Measurements from ENCODE around the gene ZNF600.
A peak's percentile ranks its signal among the peaks of the same experiment; 100 is the strongest.
"Not testable (repeated sequence)": the region's sequence is repeated elsewhere in the genome, so short reads cannot be mapped to it uniquely, and the experiment has no call there.

ZNF600 gene

DNA sequence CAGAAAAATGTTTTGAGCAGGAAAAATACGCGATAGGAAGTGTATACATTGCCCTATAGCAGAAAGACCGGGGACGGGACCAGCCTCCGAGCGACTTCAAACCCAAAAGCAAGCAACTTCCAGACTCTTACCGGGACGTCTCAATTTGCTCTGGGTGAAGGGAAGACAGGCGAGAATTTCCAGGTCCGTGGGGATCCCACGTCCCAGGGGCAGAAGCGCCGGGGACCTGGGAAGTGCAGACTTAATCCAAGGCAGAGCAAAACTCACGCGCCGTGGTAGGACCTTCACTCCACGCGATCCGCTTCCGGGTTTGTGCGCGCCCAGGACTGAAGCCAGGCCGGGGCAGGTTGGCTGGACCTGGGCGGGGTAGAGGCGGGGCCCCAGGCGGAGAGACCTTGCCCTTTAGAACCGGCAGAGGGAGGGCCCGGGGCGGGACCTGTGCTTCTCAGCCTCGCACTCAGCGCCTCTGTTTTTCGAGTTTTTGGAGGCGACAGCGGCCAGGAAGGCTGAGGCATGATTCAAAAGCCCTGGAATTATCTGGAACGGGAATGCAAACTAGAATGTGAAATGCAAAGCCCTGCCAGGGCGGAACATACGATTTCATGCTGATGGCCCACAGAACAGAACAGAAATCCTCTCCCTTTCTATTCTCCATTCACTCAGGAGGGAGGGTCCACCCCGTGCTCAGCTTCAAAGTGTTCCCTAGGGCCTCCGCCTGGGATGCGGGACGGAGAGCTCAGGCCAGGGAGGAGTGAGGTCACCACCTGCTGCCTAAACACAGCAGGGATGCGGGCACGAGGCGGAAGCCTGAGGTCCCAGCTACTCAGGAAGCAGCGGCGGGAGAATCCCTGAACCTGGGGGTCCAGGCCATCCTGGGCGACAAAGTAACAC is at the start of gene ZNF600:
TSS of gene ZNF600 (minus strand) at position 328 of the 891 bp plus-strand sequence. CDS start 7,903 bp downstream, outside the sequence.
- peak; percentile 51 for DNase-seq

DNA sequence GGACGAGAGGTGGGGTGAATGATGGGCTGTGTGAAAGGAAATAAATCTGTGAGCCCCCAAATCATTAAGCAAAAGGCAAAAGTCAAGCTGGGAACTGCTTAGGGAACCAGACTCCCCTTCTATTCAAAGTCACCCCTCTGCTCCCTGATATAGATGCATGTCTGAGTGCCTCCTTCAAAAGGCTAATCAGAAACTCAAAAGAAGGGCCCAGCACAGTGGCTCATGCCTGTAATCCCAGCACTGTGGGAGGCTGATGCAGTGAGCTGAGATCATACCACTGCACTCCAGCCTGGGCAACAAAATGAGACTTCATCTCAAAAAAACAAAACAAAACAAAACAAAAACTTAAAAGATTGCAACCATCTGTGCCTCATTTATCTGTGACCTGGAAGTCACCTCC is 47.7 kb upstream of the ZNF600 start:
- not testable (repeated sequence) for DNase-seq

DNA sequence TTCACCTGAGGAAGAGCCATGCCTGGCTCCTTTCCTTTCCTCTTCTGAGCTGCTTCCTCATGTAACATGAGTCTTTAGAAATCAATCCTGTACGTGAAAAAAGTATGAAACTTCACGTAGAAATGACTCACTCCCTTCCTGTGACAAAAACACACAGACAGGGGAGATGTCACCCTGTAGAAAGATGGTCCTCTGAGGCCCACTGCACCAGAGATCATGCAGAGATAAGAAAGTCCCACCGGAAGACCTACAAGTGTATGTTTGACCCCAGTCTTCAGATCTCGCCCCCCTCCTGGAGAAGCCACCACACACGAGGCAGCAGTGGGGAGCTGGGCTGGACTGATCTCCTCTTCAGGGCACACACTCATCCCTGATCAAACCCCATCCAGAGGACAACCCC is 47.0 kb upstream of the ZNF600 start:
- DNase-seq, result not testable (repeated sequence)

DNA sequence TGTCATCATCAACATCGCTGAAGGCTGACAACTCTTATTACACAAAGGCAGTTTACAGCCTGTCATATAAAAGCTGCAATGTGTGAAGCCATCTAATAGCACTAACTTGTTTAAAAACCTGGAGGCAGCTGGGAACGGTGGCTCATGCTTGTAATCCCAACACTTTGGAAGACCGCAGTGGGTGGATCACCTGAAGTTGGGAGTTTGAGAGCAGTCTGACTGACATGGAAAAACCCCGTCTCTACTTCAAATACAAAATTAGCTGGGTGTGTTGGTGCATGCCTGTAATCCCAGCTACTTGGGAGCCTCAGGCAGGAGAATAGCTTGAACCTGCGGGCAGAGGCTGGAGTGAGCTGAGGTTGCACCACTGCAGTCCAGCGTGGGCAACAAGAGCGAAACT is 43.3 kb upstream of the ZNF600 start:
- not testable (repeated sequence) for DNase-seq

DNA sequence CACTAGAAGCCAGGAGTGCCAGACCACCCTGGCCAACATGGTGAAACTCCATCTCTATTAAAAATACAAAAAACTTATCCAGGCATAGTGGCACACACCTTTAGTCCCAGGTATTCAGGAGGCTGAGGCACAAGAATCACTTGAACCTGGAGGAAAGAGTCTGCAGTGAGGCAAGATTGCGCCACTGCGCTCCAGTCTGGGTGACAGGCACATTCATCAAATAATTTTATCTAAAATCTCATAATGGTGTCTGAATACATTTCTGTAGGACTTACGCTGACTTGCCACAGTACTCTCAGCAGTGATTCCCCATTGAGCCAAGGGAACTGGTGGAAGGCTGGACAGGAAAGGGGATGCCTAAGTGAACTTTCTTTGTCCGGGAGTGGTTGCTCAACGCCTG is 39.2 kb upstream of the ZNF600 start:
- DNase-seq, result no peak

DNA sequence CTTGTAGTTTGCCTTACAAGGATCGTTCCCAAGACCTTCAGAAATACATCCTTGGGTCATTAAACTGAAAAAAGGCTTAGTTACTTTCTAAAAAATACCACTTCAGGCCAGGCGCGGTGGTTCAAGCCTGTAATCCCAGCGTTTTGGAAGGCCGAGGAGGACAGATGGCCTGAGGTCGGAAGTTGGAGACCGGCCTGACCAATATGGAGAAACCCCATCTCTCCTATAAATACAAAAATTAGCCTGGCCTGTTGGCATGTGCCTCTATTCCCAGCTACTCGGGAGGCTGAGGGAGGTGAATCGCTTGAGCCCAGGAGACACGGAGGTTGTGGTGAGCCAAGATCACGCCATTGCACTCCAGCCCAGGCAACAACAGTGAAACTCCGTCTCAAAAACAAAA is 37.1 kb upstream of the ZNF600 start:
- no peak for DNase-seq

DNA sequence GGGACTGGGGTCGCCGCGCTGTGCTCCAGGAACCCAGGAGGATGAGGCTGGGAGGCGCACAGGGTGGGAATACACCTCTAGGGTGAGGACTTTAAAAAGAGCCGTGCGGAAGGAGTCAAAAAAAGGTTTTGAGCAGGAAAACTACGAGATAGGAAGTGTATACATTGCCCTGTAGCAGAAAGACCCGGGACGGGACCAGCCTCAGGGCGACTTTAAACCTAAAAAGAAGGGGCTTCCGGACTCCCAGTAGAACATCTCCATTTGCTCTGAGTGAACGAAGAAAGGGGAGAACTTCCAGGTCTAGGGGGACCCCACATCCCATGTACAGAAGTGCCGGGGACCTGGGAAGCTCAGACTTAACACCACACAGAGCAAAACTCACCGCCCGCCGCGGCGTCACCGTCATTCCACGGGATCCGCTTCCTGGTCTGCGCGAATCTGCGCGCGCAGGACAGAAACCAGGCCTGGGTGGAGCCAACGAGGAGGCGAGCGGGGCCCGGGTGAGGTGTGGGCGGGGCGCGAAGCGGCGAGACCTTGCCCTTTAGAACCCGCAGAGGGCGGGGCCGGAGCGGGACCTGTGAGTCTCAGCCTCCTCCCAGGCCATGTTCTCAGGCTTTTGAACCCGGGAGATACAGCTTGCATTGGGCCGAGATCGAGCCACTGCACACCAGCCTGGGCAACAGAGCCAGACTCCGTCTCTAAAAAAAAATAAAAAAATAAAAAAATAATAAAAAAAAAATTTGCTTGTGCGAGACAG is 34.8 kb upstream of the ZNF600 start, which contains the start of gene ZNF28:
TSS of gene ZNF28 (minus strand) at position 430 of the 757 bp plus-strand sequence. CDS start 3,675 bp downstream, outside the sequence.
- peak; percentile 69 for DNase-seq

DNA sequence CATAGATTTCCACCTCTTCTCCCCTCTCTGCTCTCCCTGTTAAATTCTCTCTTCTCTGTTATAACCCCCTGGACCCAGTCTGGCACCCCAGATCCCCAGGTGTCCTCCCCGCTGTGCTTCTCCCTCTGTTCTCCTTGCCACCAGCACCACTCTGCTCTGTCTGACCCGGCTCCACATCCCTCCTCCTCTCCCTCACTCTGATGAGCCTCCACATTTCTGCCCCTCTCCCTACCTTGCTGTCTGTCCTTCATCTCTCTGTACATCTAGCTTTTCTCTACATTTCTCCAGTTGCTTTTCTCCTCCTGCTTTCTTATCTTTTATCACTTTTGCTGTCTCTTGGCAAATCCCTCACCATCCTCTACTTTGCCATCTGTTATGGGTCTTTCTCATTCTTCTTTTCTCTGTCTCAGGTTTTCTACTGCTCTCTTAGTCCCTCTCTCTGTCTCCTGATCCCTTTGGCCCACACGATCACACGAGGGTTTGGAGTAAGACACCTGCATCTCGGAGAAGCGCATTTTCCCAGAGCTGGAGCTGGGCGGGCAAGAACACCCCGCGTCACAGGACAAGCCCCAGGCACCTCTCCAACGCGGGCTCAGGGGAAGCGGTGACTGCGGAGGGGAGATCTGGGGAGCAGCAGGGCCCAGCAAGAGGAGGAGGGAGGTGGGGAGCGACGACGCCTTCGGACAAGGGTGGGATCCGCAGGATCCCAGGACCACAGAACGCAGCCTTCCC is 34.0 kb upstream of the ZNF600 start:
- peak; percentile 3 for DNase-seq

DNA sequence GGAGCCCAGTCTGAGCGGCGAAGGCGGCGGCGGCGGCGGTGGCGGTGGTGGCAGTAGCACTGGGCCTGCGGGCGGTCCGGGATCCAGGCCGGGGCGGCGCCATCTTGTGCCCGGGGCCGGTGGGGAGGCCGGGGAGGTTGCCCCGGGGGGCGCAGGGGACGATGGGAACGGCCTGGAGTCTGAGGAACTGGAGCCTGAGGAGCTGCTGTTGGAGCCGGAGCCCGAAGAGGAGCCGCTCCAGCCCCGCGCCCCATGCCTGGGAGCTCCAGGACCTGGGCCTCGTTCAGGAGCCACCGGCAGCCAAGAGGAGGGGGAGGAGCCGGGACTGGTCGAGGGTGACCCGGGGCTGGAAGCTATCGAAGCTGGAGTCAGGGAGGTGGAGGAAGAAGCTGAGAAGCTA is 23.2 kb upstream of the ZNF600 start:
- no peak for DNase-seq

DNA sequence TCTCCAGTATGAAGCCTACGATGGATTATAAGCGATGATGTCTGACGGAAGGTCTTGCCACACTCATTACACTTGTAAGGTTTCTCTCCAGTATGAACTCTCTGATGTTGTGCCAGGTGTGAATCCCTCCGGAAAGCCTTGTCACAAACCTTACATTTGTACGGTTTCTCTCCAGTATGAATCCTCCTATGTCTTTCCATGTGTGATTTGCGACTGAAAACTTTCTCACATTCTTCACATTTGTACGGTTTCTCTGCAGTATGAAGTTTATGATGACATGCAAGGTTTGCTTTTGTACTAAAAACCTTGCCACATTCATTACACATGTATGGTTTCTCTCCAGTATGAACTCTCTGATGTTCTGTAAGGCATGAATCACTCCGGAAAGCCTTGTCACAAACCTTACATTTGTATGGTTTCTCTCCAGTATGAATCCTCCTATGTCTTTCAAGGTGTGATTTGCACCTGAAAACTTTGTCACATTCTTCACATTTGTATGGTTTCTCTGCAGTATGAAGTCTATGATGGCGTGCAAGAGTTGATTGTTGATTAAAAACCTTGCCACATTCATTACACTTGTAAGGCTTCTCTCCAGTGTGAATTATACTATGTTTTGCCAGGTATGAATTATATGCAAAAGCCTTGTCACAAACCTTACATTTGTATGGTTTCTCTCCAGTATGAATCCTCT is 13.5 kb upstream of the ZNF600 start:
- DNase-seq, result not testable (repeated sequence)

DNA sequence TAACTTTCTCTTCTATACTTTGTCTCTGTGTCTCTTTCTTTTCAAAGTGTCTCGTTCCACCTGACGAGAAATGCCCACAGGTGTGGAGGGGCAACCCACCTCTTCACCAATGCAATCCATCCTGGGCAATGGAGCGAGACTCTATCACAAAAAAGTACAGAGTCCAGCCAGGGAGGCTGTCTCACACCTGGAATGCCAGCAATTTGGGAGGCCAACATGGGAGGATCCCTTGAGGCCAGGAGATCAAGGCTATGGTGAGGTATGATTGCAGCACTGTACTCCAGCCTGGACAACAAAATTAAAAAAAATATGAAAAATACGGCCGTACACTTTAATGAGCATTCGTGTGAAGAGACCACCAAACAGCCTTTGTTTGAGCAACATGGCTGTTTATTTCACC is 2.8 kb upstream of the ZNF600 start:
- DNase-seq, result no peak

DNA sequence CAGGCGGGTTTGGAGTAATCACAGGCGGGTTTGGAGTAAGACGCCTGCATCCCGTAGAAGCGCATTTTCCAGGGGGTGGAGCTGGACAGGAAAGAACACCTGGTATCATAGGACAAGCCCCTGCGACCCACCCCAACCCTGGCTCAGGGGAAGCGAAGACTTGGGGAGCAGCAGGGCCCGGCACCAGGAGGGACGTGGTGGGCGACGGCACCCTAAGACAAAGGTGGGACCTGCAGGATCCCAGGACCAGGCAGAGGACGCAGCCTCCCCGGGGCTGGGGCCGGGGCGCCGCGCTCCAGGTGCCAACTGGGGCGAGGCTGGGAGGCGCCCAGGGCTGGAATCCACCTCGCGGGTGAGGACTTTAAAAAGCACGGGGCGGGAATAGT is 520 bp downstream of the ZNF600 start:
- no peak for DNase-seq

DNA sequence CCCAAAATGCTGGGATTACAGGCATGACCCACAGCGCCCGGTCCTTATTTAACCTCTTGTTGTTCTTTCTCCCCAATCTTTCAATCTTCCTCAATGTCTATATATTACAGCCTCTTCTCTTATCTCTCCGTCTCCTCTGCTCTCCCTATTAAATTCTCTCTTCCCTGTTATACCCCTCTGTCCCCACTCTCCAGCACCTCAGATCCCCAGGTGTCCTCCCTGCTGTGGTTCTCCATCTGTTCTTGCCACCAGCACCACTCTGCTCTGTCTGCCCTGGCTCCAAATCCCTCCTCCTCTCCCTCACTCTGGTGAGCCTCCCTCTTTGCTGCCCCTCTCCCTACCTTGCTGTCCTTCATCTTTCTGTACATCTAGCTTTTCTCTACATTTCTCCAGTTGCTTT is 1.1 kb downstream of the ZNF600 start:
- DNase-seq, result no peak

DNA sequence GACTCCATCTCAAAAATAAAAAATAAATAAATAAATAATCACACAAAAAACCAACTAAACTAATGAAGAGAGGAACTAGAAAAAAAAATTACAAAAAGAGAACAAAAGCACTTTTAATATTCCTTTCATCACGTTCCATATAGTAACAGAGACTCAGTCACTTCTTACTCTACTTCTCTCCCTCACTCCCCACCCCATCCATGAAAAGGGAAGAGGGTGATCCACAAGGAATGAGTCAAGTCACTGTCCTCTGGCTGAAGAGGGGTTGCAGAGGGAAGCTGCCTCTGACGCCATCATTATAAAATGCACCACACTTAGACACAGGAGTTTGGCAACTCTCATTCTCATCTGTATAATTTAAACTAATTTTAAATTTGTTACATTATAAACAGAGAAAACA is 3.7 kb downstream of the ZNF600 start:
- not testable (repeated sequence) for DNase-seq

DNA sequence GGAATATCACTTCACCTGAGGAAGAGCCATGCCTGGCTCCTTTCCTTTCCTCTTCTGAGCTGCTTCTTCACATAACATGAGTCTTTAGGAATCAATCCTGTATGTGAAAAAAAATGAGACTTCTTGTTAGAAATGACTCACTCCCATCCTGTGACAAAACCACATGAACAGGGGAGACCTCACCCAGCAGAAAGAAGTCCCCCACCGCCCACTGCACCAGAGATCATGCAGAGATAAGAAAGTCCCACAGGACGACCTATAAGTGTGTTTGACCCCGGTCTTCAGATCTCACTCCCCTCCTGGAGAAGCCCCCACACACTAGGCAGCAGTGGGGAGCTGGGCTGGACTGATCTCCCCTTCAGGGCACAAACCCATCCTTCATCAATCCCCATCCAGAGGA is 7.8 kb downstream of the ZNF600 start:
- DNase-seq, result no peak

DNA sequence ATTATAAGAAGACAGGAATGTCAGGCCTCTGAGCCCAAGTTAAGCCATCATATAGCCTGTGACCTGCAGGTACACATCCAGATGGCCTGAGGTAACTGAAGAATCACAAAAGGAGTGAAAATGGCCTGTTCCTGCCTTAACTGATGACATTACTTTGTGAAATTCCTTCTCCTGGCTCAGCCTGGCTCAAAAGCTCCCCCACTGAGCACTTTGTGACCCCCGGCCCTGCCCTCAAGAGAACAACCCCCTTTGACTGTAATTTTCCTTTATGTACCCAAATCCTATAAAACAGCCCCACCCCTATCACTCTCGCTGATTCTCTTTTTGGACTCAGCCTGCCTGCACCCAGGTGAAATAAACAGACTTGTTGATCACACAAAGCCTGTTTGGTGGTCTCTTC is 30.1 kb downstream of the ZNF600 start:
- DNase-seq, result not testable (repeated sequence)

DNA sequence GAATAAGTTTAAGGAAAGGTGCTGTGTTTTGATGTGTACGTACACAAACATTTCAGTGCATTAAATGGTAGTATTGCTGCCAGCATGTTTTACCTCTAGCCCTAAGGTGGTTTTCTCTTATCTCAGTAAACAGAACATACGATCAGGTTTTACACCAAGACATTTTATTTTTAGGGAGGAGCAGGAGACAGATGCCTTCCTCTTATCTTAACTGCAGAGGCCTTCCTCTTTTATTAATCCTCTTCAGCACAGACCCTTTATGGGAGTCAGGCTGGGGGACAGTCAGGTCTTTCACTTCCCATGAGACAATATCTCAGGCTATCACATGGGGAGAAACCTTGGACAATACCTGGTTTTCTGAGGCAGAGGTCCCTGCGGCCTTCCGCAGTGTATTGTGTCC is 36.8 kb downstream of the ZNF600 start:
- DNase-seq, result no peak

DNA sequence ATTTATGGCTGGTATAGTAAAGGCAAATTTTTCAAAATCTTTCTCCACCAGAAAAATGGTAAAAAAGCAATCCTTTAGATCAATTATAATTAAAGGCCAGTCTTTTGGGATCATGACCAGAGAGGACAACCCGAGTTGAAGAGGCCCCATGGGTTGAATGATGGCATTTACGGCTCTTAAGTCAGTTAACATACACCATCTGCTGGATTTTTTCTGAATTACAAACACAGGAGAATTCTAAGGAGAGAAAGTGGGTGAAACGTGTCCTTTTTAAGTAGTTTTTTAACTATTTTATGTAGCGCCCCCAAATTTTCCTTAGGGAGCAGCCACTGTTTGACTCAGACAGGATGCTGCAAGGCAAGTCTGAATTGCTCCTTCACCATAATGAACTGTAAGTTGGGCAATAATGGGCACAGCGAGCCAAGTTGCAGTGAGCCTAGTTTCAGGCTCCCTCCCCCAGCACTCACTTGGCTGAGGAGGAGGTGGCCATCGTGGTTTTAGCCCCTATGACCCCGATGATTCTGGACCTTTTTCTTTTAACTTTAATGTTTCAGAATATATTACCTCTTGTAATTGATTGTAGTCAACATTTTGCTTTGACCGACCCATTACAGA is 38.1 kb downstream of the ZNF600 start:
- peak; percentile 54 for DNase-seq

DNA sequence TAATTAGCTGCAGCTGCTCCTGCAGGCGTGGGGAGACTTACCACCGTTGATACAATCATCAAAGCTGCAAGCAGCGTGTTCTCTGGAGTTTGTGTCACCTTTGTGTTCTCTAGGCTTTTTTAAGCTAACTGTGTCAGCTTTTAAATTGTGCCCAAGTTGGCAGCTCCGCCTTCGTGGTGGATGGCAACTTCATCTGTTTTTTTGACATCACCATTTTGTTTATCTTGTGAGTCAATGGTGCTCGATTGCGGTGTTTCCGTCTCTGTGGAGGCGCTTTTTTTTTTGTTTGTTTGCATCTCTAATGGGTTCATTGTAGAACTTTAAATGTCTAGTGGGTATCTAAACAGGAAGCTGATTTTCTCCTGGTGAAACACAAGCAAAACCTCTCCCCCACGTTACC is 40.7 kb downstream of the ZNF600 start:
- not testable (repeated sequence) for DNase-seq

DNA sequence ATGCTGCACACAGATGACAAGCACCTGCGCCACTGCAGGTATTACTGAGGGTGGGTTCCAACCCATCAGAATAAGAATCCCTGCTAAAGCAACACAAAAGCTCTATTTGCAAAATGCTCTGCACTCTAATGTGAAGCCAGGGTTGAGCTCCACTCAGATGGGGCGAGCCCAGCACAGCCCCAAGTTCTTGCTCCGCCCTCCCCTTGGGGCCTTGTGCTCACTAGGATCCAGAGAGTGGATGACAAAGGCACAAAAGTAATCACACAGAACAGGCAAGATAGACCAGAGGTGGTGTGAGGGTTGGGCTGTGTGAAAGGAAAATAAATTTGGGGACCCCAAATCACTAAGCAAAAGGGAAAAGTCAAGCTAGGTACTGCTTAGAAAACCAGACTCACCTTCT is 43.5 kb downstream of the ZNF600 start:
- no peak for DNase-seq

DNA sequence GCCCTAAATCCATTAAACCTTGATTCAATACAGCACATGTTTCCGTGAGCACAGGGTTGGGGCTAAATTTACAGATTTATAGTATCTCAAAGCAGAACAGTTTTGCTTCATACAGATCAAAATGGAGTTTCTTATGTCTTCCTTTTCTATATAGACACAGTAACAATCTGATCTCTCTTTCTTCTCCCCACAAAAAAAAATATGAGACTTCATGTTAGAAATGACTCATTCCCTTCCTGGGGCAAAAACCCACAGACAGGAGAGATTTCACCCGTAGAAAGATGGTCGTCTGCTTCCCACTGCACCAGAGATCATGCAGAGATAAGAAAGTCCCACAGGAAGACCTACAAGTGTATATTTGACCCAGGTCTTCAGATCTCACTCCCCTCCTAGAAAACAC is 44.1 kb downstream of the ZNF600 start:
- no peak for DNase-seq

DNA sequence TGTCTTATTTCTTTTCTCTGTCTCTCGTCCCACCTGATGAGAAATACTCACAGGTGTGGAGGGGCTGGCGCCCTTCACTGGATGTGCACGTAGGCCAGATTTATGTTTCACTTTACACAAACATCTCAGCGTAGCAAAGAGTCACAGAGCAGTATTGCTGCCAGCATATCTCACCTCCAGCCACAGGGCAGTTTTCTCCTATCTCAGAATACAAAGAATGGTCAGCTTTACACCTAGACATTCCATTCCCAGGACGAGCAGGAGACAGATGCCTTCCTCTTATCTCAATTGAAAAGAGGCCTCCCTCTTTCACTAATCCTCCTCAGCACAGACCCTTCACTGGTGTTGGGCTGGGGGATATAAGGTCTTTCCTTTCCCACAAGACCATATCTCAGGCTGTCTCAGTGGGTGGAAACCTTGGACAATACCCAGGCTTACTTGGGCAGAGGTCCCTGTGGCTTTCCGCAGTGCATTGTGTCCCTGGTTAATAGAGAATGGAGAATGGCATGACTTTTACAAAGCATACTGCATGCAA is 44.6 kb downstream of the ZNF600 start:
- DNase-seq, result peak; percentile 14

Measured in NCI-H82 (cell line).